Left ventricle myocardium superior (tissue), 1 donor: ENCODE data around the gene BRAP. TPM values are rescaled to one million over a fixed set of nuclear protein-coding genes. Genes with fewer than 3 reads are reported as not detected.

Source experiments
- total RNA-seq: library from RNA; stranded (reverse); fragmentation: NEBNext Ultra II Directional; extraction: Animal tissue kit (Norgen Biotek cat#: 25700); gene quantifications from one replicate; pipeline ENCODE4 v1.2.1, GENCODE V29; 2021
- donor health status: DM: no; HTN: yes; CAD: no; lungs with severe emphysema.

The BRAP gene
- total RNA-seq, 1 donor from 2014 or later: 16.4 TPM

Other genes with a start within 250 kb of the BRAP start
- 57.3 TPM for gene ATXN2, start 86.6 kb downstream of the BRAP start, total RNA-seq
- 35.8 TPM for gene ACAD10, start 97 bp upstream of the BRAP start, total RNA-seq
- gene ALDH2, start 81.0 kb upstream of the BRAP start, total RNA-seq: 410 TPM
- 24.8 TPM for gene MAPKAPK5, start 156.3 kb upstream of the BRAP start, total RNA-seq